ENCODE results near the gene ITIH6.

Gene ITIH6

DNA sequence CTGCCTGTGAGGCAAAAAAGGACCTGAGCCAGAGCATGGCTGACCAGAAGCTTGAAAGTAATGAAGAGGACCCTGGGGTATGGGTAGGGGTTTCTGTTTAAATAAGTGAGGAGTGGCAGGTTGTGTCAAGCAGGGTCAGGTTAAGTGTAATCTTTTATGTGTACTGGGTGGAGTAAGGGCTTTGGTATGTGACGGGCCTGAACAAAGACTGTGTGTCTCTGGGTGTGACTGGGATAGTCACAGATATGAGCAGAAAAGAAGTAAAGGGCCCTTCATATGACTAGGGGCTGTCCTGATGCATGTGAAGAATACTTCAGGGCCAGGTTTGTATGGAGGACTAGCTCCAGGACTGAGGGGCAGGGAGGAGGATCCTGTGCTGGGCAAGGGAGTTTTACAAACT lies 82.4 kb downstream of the ITIH6 start (continued):
- TF ChIP-seq, protein P1, sequence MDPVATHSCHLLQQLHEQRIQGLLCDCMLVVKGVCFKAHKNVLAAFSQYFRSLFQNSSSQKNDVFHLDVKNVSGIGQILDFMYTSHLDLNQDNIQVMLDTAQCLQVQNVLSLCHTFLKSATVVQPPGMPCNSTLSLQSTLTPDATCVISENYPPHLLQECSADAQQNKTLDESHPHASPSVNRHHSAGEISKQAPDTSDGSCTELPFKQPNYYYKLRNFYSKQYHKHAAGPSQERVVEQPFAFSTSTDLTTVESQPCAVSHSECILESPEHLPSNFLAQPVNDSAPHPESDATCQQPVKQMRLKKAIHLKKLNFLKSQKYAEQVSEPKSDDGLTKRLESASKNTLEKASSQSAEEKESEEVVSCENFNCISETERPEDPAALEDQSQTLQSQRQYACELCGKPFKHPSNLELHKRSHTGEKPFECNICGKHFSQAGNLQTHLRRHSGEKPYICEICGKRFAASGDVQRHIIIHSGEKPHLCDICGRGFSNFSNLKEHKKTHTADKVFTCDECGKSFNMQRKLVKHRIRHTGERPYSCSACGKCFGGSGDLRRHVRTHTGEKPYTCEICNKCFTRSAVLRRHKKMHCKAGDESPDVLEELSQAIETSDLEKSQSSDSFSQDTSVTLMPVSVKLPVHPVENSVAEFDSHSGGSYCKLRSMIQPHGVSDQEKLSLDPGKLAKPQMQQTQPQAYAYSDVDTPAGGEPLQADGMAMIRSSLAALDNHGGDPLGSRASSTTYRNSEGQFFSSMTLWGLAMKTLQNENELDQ (tag by site-specific recombination; IDR thresholded peaks at IDR 0.05; ENCODE audit: low read depth), result no peak
- TF ChIP-seq HOXD13 (CRISPR knock-in tag; IDR thresholded peaks at IDR 0.05; ENCODE audit: borderline replicate concordance) (no peak), ZNF558 (tag by site-specific recombination; IDR thresholded peaks at IDR 0.05) (no peak), ZNF701 (tag by site-specific recombination; IDR thresholded peaks at IDR 0.05) (no peak), ZNF112 (tag by site-specific recombination; IDR thresholded peaks at IDR 0.05) (no peak)

DNA sequence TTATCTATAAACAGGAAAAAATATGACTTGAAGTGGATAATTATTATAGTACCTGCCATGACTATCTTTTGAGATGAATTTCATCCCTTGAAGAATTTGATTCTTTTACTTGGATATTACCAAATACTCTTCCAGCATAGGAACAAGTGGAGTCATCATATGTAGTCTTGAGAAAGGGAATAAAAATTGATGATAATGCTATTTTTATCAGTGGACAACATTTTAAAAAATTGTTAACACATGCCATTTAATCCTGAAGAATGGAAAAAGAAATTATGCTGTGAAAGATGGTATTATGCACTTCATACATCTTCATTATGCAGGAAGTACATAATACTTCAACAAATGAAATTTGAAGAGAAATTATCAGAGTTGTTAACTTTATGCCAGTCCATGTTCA lies 83.6 kb downstream of the ITIH6 start:
- CTCF ChIA-PET, result no interaction called here
- TF ChIP-seq IKZF3 (tag by site-specific recombination; IDR thresholded peaks at IDR 0.05) (no peak), ZNF561 (tag by site-specific recombination; IDR thresholded peaks at IDR 0.05; ENCODE audit: borderline replicate concordance) (no peak), ZNF175 (tag by site-specific recombination; IDR thresholded peaks at IDR 0.05) (no peak), ZNF830 (tag by site-specific recombination; IDR thresholded peaks at IDR 0.05; ENCODE audit: low read depth) (no peak), MZF1 (tag by site-specific recombination; IDR thresholded peaks at IDR 0.05; ENCODE audit: borderline replicate concordance) (no peak), ZNF521 (tag by site-specific recombination; IDR thresholded peaks at IDR 0.05) (no peak), ZNF747 (tag by site-specific recombination; IDR thresholded peaks at IDR 0.05) (no peak), ZNF155 (tag by site-specific recombination; IDR thresholded peaks at IDR 0.05) (no peak), ZNF510 (tag by site-specific recombination; IDR thresholded peaks at IDR 0.05; ENCODE audit: insufficient replicate concordance) (no peak), ZNF658 (tag by site-specific recombination; IDR thresholded peaks at IDR 0.05) (no peak), ZBTB7A (tag by site-specific recombination; IDR thresholded peaks at IDR 0.05; ENCODE audit: low read depth) (no peak), KLF1 (tag by site-specific recombination; IDR thresholded peaks at IDR 0.05) (no peak), ZNF214 (tag by site-specific recombination; IDR thresholded peaks at IDR 0.05; ENCODE audit: borderline replicate concordance) (no peak)
- TF ChIP-seq, protein P2, sequence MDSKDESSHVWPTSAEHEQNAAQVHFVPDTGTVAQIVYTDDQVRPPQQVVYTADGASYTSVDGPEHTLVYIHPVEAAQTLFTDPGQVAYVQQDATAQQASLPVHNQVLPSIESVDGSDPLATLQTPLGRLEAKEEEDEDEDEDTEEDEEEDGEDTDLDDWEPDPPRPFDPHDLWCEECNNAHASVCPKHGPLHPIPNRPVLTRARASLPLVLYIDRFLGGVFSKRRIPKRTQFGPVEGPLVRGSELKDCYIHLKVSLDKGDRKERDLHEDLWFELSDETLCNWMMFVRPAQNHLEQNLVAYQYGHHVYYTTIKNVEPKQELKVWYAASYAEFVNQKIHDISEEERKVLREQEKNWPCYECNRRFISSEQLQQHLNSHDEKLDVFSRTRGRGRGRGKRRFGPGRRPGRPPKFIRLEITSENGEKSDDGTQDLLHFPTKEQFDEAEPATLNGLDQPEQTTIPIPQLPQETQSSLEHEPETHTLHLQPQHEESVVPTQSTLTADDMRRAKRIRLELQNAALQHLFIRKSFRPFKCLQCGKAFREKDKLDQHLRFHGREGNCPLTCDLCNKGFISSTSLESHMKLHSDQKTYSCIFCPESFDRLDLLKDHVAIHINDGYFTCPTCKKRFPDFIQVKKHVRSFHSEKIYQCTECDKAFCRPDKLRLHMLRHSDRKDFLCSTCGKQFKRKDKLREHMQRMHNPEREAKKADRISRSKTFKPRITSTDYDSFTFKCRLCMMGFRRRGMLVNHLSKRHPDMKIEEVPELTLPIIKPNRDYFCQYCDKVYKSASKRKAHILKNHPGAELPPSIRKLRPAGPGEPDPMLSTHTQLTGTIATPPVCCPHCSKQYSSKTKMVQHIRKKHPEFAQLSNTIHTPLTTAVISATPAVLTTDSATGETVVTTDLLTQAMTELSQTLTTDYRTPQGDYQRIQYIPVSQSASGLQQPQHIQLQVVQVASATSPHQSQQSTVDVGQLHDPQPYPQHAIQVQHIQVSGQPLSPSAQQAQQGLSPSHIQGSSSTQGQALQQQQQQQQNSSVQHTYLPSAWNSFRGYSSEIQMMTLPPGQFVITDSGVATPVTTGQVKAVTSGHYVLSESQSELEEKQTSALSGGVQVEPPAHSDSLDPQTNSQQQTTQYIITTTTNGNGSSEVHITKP (tag by site-specific recombination; IDR thresholded peaks at IDR 0.05), result no peak
- TF ChIP-seq, protein P3, sequence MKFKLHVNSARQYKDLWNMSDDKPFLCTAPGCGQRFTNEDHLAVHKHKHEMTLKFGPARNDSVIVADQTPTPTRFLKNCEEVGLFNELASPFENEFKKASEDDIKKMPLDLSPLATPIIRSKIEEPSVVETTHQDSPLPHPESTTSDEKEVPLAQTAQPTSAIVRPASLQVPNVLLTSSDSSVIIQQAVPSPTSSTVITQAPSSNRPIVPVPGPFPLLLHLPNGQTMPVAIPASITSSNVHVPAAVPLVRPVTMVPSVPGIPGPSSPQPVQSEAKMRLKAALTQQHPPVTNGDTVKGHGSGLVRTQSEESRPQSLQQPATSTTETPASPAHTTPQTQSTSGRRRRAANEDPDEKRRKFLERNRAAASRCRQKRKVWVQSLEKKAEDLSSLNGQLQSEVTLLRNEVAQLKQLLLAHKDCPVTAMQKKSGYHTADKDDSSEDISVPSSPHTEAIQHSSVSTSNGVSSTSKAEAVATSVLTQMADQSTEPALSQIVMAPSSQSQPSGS (tag by site-specific recombination; IDR thresholded peaks at IDR 0.05; ENCODE audit: low read depth), result no peak
- TF ChIP-seq, protein P4, sequence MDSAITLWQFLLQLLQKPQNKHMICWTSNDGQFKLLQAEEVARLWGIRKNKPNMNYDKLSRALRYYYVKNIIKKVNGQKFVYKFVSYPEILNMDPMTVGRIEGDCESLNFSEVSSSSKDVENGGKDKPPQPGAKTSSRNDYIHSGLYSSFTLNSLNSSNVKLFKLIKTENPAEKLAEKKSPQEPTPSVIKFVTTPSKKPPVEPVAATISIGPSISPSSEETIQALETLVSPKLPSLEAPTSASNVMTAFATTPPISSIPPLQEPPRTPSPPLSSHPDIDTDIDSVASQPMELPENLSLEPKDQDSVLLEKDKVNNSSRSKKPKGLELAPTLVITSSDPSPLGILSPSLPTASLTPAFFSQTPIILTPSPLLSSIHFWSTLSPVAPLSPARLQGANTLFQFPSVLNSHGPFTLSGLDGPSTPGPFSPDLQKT (IDR thresholded peaks at IDR 0.05; ENCODE audit: borderline replicate concordance, low read depth, low read length), result no peak
- TF ChIP-seq, protein P1 (tag by site-specific recombination; IDR thresholded peaks at IDR 0.05; ENCODE audit: low read depth), result no peak
- TF ChIP-seq, protein P5, sequence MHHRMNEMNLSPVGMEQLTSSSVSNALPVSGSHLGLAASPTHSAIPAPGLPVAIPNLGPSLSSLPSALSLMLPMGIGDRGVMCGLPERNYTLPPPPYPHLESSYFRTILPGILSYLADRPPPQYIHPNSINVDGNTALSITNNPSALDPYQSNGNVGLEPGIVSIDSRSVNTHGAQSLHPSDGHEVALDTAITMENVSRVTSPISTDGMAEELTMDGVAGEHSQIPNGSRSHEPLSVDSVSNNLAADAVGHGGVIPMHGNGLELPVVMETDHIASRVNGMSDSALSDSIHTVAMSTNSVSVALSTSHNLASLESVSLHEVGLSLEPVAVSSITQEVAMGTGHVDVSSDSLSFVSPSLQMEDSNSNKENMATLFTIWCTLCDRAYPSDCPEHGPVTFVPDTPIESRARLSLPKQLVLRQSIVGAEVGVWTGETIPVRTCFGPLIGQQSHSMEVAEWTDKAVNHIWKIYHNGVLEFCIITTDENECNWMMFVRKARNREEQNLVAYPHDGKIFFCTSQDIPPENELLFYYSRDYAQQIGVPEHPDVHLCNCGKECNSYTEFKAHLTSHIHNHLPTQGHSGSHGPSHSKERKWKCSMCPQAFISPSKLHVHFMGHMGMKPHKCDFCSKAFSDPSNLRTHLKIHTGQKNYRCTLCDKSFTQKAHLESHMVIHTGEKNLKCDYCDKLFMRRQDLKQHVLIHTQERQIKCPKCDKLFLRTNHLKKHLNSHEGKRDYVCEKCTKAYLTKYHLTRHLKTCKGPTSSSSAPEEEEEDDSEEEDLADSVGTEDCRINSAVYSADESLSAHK (tag by site-specific recombination; IDR thresholded peaks at IDR 0.05), result no peak
- Histone ChIP-seq H3K4me3 (ENCODE audit: low read depth, low read length) (no peak overlapping the region), H3K27ac (ENCODE audit: extremely low read depth, low read depth, low read length) (no peak overlapping the region), H3K4me1 (ENCODE audit: control insufficient read depth, insufficient read depth, low read length) (no peaks in the 10 kb centered on the region), H3K9me3 (ENCODE audit: control insufficient read depth, insufficient read depth, low read depth, low read length) (no peaks in the 10 kb centered on the region), H3K36me3 (ENCODE audit: control insufficient read depth in 2 of 2, insufficient read depth in 1 of 2, low read length in 2 of 2) (no peaks in the 10 kb centered on the region)
- POLR2A ChIA-PET, result no interaction called here

All from HEK293 (cell line).